PFSK-1 (cell line): Measurements from ENCODE around the gene IL1R2.

Experiments
- POLR2AphosphoS5 ChIP-seq: IDR thresholded peaks from 2 replicates; pipeline ENCODE4 v1.6.1; 2012; ENCODE audit warnings: low read depth, mild to moderate bottlenecking, control low read depth, low read length, moderate library complexity
- SIN3A ChIP-seq: IDR thresholded peaks from 2 replicates; pipeline ENCODE4 v1.6.1; 2012; ENCODE audit warnings: mild to moderate bottlenecking, low read length, moderate library complexity, borderline replicate concordance; ENCODE audit not compliant: insufficient read depth
- TAF1 ChIP-seq: IDR thresholded peaks from 2 replicates; pipeline ENCODE4 v1.6.1; 2012; ENCODE audit warnings: low read length, control low read depth, borderline replicate concordance; ENCODE audit not compliant: insufficient read depth

DNA sequence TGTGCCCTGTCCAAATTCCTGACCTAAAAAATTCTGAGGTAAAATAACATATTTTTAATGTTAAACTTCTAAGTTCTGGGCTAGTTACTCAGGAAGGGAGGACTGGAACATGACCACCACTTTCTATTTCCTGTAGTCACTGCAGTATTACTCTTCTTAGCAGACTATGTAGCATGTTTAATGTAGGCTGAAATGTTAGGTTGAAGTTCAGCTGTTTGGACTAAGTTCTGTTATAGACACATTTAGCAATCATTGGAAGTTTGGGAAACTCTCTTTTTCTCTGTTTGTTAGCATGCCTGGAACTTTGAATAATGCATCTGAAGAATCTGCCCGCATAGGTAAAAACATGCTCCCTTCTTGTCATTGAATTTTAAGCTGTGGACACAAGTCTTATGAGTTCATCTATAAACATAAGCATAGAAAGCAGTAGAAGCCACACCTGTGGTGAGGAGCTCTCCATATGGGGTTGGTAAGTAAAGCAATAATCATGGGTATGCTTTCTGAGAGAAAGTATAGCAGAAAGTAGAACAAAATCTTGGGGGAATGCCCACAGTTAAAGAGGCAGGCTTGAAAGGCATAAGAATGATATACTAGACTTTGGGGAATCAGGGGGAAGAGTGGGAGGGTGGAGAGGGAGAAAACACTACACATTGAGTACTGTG is 52.6 kb downstream of the IL1R2 start:
- no peak for TF ChIP-seq TAF1
- TF ChIP-seq SIN3A: no peak
- no peak for TF ChIP-seq POLR2AphosphoS5
